NK-92 (cell line): ENCODE data around the gene TYW5.
"Not testable (repeated sequence)": the region's sequence is repeated elsewhere in the genome, so short reads cannot be mapped to it uniquely, and the experiment has no call there.

Source experiments
- DNase-seq: peaks from one replicate; lab custom pipeline; 2025; ENCODE audit not compliant: unreplicated experiment; lab: John Stamatoyannopoulos, UW

TYW5 gene

DNA sequence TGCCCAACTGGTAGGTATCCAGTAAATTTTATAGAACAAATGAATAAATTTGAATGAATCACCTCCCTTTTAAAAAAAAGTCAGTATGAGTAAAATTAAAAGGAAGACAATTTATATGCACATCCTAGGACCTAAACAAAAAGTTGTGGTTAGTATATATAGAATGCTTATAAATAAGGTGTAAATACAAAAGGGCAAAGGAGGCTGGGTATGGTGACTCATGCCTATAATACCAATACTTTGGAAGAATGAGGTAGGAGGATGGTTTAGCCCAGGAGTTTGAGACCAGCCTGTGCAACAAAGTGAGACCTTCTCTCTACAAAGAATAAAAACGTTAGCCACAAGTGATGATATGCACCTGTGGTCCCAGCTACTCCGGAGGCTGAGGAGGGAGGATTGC is 31.4 kb downstream of the TYW5 start:
- DNase-seq, result no peak

DNA sequence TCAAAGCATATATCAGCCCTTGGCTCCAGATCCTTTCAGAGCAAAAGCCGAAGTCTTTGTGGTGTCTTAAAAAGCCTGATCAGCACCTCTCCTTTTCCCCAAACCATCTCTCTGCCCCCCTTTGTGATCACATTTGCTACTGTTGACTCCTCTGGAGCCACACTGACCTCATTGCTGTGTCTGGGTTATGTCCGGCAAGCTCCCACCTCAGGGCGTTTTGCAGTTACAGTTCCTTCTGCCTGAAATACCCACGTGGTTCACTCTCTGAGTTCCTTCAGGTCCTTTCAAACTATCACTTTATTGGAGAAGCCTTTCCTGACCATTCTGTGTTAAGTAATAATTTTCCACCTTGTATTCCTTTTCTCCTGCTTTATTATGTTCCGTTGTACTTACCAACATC is 32.4 kb downstream of the TYW5 start:
- no peak for DNase-seq

DNA sequence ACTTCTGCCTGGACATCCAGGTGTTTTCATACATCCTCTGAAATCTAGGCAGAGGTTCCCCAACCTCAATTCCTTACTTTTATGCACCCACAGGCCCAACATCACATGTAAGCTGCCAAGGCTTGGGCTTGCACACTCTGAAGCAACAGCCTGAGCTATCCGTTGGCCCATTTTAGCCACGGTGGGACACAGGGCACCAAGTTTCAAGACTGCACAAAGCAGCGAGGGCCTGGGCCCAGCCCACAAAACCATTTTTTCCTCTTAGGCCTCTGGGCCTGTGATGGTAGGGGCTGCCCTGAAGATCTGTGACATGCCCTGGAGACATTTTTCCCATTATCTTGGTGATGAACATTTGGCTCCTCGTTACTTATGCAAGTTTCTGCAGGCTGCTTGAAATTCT is 38.3 kb downstream of the TYW5 start:
- no peak for DNase-seq

DNA sequence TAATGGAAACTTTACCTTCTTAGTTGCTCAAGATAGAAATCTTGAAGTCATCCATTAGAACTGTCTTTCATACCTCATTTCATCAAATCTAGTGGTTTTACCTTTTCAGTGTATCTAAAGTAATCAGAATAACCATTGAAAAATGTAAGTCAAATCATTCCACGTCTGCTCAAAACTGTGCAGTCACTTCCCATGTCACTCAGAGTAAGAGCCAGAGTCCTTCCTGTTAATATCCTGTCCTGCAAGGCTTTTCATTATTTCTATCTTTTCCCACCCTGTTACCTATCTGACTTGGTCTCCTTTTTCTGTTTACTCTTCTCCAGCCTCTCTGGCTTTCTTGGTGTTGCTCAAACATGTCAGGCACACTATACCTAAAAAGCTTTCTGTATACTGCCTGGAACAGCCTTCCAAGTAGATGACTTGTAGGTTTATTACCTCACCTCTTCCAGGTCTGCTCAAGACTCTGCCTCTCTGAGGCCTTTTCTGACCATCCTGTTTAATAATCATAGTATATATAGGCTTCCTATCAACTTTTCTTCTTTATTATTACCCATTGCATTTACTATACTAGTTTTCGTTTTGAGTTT is 40.8 kb downstream of the TYW5 start:
- no peak for DNase-seq

DNA sequence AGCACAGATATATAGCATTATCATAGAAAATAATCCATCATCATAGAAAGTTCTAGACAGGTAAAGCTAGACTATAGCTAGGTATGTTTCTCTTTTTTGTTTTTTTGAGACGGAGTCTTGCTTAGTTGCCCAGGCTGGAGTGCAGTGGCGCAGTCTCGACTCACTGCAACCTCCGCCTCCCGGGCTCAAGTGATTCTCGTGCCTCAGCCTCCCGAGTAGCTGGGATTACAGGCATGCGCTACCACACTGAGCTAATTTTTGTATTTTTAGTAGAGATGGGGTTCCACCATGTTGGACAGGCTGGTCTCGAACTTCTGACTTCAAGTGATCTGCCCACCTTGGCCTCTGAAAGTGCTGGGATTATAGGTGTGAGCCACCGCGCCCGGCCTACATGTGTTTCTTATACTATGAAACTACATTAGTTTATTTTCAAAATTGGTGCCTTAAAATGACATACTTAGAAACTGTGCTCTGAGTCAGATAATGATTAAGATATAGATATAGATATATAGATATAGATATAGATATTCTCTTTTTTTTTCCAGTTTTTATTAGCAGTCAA is 42.7 kb downstream of the TYW5 start:
- not testable (repeated sequence) for DNase-seq

DNA sequence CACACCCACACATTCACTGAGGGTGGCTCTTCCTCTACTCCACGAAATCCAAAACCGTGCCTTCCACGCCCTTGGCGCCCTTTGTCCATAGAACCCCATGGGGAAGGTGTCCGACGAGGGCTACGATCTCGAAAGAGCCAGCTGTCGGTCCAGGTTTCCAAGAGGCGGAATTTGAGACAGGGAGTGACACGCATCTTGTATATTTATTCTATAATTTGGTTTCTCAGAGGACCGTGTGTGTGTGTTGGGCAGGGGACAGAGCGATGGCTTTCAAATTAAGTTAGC is 43.5 kb downstream of the TYW5 start:
- no peak for DNase-seq

DNA sequence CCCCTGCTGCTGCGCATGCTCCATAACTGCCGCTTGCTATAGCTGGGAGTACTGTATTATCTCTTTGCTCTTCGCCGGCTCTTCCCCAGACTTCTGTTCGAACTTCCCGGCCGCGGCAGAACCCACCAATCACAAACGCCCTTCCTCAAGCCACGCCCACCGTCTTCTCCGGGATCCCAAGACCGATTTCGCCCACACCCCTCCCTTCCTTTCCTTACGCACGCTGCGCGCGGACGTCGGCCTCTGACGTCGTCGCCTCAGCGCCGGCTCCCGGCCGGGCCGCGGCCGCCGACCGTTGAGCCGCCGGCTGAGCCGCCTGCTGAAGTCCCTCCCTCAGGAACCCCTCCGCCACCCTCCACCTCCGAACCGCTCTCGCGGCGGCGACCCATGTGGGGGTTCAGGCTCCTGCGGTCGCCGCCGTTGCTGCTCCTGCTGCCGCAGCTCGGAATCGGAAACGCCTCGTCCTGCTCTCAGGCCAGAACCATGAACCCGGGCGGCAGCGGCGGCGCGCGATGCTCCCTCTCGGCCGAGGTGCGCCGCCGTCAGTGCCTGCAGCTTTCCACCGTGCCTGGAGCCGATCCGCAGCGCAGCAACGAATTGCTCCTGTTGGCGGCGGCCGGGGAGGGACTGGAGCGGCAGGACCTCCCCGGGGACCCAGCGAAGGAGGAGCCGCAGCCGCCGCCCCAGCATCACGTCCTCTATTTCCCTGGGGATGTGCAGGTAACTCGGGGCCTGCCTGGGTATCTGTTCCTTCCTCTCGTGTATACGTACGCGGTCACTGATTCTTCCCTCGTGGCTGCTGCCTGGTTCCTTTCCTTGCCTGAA is 44.0 kb downstream of the TYW5 start, which contains the start of gene C2orf69:
Gene C2orf69, plus strand, starts transcription at position 242 of the 825 bp plus-strand sequence. Its CDS starts 146 bp downstream, at position 388.
- peak; percentile 37 for DNase-seq

DNA sequence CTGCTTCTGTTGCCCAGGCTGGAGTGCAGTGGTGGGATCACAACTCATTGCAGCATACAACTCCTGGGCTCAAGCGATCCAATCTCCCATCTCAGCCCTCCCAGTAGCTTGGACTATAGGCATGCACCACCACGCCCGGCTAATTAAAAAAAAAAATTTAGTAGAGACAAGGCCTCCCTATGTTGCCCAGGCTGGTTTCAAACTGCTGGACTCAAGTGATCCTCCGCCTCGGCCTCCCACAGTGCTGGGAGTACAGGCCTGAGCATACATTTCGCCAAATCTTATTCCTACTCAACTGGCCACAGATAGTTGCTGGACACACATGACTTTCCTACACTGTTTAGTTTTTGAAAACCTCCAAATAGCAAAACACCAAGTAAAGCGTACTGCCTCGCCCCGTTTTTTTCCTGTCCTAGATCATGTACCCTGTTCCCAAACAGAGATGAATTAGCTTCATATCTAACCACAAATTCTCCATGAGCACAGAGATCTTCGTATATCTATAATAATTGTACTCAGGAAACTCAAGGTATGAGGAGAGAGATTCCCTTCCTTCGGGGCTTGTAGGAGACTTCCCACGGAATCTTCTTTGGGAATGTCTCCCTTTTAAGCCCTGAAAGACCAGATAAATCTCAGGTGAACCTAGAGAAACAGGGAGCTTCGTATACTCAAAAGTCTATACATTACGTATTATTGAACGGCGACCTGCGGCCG is 44.8 kb downstream of the TYW5 start:
- DNase-seq, result no peak

DNA sequence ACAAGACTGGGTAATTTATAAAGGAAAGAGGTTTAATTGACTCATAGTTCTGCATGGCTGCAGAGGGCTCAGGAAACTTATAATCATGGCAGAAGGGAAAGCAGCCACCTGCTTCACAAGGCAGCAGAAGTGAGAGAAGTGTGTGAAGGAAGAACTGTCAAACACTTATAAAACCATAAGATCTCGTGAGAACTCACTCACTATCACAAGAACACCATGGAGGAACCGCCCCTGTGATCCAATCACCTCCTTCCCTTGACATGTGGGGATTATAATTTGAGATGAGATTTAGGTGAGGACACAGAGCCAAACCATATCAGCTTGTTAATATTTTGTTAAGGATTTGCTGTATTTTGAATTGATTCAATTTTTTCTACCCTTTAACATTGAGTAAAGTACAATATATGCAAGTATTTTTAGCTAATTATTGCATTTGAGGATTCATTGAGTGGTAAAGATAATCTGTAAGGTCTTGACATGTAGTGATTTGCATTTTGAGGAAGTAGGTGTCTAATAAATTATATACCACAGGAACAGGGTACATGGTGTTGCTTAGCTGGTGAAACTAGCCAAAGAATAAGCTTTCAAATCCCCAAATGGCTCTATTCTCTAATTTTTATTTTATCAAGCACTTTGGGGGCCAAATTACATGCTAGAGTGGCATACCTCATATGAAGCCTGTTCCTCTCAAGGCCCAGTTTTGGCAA is 48.1 kb downstream of the TYW5 start:
- DNase-seq, result no peak

DNA sequence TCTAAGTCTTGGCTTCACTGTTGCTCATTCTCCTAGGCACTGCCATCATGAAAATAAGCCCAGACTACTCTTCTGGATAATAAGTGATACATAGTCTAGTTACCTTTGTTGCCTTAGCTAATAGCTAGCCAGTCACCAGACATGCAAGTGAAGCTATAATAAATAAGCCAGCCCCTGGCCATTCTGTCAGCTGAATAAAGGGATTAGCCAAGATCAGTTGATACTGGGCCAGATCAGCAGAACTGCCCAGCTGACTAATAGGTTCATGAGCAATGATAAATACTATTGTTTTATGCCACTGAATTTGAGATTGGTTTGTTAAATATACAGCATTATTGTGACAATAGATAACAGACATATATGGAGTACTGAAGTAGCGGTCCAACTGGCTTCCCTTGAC is 52.2 kb downstream of the TYW5 start:
- no peak for DNase-seq

DNA sequence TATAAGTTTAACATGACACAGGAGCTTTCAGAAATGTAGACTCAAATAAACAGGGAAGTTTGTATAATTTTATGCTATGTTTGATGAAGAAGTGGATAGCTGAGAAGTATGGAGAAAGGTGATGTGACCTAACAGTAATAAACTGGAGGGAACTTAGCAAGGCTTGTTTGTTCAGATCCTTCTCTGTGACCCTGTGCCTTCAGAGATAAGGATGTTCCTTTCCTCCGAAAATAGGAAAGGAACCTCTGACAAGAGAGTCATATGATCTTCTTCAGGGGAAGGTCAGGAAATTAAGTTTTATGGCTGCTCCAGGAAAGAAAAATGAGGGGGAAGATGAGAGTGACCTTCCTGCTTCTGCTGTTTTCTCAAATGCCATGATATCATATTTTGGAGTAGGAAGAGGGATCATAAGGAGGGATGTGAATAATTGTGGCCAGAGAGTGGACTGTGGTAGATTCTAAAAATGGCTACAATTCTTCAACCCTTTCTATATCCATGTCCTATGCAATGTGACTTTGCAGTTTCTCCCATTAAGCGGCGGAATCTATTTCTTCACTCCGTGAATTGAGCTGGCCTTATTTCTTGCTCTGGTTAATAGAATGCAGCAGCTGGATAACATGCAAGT is 52.7 kb downstream of the TYW5 start:
- no peak for DNase-seq

DNA sequence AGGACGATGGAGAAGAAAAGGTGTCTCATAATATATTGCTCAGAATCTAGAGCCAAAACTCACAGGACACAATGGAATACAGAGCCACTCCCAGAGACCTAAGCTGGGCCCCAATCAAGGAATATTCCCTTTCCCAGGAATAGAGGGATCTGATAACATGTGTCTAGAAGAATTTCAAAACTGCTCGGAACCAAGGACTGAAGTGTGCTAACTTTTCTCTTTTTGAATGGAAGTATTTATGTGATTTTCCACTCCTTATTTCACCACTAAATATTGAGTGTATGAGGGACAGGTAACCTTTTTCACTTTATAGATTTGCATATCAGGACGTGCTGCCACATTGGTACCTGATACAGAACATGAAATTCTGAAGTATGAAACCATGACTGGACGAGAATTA is 53.3 kb downstream of the TYW5 start:
- no peak for DNase-seq

DNA sequence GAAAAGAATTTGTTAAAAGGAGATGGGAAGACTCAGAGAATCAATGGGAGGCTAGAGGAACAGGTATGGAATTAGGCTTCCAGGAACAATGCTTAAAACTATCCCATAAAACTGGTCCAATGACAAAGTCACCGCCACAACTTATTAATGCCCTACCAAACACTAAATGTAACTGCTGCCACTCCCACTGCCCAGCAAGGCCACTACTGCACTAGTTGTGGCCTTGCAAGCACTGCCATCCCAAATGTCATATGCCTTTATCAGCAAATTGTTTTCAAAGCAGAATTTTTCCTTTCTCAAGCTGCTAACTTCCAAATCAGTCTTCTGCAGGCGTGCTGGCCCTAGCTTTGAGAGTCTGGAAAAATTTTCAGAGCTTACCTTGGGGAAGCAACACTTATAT is 58.7 kb downstream of the TYW5 start:
- no peak for DNase-seq

DNA sequence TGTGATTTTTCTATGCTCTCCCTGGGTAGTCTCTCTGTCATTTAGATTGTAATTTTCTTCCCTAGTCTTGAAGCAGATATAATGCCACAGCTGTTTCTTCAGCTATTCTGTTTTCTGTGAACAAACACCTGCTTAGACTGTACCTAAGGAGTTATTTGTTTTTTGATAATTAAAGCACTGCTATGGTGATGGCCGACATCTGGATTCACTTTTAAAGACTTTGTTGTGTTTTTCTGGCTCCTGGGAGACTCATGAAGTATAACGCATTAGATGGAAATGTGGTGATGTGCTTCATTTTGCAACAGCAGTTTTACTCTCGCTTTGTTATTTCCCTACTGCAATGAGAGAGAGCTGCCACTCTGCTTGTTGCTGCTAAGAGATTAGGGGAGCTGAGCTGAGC is 59.9 kb downstream of the TYW5 start:
- DNase-seq, result no peak

DNA sequence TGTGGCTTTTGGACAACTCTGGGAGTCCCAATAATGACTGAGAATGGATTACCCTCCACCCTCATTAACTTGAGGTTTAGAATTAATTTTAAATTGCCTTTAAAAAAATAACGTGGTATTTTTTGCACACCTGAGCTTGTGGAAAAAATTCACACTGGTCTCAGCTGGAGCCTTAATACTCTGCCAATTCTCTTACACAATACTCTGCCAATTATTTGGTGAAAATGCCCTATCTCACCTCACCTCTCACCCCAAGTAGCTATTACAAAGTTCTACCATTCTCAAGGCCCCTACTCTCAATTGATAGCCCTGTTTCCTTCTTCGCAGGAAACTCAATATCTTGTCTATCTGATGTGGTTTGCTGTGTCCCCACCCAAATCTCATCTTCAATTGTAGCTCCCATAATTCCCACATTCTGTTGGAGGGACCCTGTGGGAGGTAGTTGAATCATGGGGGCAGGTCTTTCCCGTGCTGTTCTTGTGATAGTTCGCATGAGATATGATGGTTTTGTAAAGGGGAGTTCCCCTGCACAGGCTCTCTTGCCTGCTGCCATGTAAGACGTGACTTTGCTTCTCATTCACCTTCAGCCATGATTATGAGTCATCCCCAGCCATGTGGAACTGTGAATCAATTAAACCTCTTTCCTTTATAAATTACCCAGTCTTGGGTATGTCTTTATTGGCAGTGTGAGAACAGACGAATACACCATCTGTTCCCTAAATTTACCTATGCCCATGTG is 71.6 kb downstream of the TYW5 start:
- no peak for DNase-seq

DNA sequence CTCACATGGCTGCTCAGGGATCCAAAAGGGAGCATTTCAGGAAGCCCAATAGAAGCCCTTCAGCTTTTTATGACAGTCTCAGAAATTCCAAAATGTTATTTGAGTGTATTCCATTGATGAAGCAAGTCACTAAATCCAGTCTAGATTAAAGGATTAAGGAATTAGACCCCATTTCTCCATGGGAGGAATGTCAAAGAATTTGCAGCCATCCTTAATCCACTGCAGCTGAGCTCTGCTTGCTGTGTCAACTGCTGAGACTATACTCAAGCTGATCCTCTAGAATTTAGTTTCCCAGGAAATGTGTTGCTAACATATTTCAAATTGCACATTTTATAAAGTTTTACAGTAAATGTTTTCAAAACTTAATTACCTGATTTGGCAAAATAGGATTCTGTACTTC is 72.6 kb downstream of the TYW5 start:
- no peak for DNase-seq
